CD1c-positive myeloid dendritic cell (primary cell): Measurements from ENCODE around the gene PRR15.

ENCODE experiments used
- DNase-seq: peaks from one replicate; pipeline ENCODE4 v3.0.0-alpha.2; 2016; ENCODE audit errors: extremely low spot score

PRR15 gene

DNA sequence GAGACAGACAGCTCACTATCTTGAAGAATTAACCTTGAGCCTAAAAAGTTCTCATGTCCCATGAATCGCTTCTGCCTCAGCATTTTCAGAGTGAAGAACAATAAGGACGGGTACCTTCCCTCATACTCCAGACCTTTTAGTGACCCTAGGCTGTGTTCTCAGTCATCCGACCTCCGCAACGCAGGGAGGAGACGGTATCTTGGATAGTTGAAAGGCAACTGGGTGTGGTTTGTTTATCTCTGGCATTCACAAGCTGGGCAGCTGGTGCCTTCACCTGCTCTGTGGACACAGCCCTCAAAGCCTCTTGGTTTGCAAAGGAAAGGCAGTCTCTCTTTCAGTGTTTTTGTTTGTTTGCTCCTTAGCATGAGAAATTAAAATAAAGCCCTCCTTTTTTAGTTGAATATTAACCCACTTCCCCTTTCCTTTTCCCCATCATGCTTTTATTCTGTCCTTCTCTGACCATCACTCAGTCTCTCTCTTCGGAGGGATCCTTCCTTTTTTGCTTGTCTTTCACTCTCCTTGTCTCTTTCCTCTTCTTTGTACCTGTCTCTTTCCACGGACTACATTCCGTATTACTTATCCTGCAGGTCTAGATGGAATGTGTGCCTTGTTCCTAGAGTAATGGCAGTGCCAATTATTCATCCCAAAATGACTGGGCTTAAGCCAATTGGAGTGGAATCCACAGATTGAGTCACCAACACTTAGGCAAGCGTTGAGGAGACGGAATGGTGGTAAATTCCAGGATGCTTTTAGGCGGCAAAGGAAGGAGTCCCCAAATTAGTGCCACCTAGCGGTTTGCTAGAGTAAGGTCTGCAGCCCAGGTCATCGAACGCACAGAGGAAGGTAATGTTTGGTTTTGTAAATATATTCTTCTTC lies 45.8 kb downstream of the PRR15 start:
- no peak for DNase-seq

DNA sequence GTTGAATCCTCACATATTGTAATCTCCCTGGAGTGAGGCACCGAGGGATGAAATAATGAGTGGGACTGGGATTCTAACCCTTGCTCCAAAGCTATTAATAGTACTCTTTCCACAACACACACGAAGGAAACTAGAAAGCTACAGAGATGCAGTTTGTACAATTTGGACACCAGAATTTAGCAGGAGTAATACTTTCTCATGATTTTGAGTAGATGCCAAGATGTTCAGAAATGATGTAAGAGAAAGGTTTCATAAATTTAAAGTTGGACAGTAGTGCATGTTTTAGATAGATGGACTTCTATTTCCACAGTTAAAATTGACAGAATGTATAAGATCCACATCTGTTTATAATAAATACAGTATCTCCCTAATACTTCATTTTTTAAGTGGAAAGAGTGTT lies 46.5 kb downstream of the PRR15 start:
- DNase-seq = no peak

DNA sequence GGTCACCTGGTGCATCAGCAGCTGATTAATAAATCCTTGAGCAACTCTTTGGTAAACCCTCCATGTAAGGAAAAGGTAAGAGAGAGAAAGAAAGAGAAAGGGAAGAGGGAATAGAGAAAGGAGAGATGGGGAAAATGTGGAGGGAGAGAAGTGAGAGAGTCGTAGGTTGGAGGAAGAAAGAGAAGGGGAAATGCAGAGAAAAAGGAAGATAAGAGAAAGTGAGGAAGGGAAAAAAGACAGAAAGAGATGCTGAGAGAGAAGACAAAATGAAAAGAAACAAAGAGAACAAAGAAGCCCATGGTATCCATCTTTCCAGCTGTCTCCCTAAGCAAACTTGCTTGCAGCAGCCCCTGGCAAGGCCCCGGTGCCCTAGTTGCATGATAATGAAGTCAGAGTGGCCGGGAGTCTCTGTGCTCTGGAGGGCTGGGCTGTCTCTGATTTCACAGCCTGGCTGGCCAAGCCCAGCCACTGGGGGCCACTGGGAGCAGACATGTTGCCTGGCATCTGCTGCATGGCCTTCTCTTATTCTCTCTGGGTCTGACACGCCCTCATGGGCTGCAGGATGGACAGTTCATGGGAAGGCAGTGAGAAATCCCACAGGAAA lies 48.4 kb downstream of the PRR15 start:
- DNase-seq = no peak

DNA sequence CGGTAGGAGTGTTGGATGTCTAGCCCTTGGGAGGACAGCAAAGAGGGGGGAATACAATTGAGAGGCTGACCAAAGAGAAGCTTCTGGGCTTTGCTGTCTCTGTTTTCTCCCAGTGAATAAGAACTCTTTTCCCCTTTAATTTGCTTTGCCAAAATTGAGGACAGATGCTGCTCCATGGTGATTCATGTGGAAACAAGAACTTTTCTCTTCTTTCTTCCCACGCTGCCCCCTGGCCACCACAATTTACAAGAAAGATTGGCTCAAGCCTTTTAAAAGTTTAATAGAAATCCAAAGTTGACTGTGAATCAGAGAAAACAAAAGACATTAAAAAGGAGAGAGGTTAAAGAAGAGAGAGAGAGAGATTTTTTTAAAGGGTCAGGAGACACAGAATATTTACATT lies 49.0 kb downstream of the PRR15 start:
- DNase-seq = no peak

DNA sequence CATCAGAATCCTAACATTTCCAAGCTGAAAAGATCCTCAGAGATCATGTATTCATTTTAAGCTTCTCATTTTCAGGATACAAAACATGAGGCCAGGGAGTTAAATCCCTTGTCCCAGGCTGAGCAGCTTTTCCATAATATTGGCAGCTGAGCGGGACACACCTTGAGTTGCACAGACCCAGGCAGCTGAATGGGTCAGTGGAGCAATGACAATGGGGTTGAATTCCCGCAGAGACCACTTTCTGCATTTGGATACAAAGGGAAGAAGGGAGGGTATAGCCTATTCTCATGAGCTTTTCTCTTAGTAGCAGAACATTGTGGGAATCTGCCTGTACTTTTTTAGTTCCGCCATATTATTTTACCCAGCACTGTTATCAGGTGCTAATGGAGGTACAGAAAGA lies 49.5 kb downstream of the PRR15 start:
- DNase-seq = no peak

DNA sequence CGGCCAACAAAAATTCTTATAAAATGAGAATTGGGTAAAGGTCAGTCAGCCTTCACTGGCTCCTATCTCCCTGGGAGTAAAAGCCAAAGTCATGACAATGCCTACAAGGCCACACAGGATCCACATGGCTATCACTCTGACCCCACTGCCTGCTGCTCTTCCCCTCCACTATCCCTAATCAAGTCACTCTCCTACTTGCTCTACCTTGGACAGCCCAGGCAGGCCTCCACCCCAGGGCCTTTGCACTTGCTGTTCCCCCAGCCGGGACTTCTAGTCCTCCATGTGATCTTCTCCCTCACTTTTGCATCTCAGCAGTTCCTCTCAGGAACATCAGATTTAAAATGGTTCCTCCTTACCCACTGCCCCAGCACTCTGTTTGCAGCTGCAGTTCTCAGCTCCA lies 50.6 kb downstream of the PRR15 start:
- DNase-seq = no peak
